Measurements from ENCODE around the gene RTN1.

- TF ChIP-seq CTCF (IDR thresholded peaks at IDR 0.05; ENCODE audit: low read length) (no peak), EZH2 (IDR thresholded peaks at IDR 0.05; ENCODE audit: borderline replicate concordance, low read length) (no peak)
Measured at GRCh38 chr14:59776468-59776867, 94.1 kb downstream of the RTN1 start.

All from OCI-LY1 (cell line).